Amniotic epithelial cell (primary cell): ENCODE data around the gene OPN1MW2.
"Not testable (repeated sequence)": the region's sequence is repeated elsewhere in the genome, so short reads cannot be mapped to it uniquely, and the experiment has no call there.

Experiments used
- DNase-seq: peaks from one replicate; pipeline ENCODE4 v3.0.0-alpha.2; 2010; ENCODE audit warnings: low read depth

Gene OPN1MW2

GRCh38 chrX:154269245-154269644 lies 49.7 kb downstream of the OPN1MW2 start:
- not testable (repeated sequence) for DNase-seq
